ENCODE results near the gene PSMB9. TPM values are rescaled to one million over a fixed set of nuclear protein-coding genes. Genes with fewer than 3 reads are reported as not detected.

Gene PSMB9
- total RNA-seq, 1 donor, result 20.3 TPM

- no peak for DNase-seq (ENCODE audit: insufficient read length, low spot score, missing footprints)
- TF ChIP-seq CTCF (IDR thresholded peaks at IDR 0.05; ENCODE audit: extremely low read depth, low read depth, low read length), result no peak
- H3K4me1 ChIP-seq (ENCODE audit: insufficient read depth, low read length), result peaks cover 21% of the 10 kb centered on the region
- H2AFZ ChIP-seq (ENCODE audit: low read length), result no peak overlapping the region
- no peaks in the 10 kb centered on the region for H3K27me3 ChIP-seq (ENCODE audit: insufficient read depth, low read length)
- H3K27ac ChIP-seq (ENCODE audit: low read depth, low read length), result no peak overlapping the region
- H3K4me2 ChIP-seq (ENCODE audit: insufficient read depth, low read length), result peak overlapping the region; percentile 94
- no peaks in the 10 kb centered on the region for H4K20me1 ChIP-seq (ENCODE audit: insufficient read depth, low read length)
- H3K9me3 ChIP-seq (ENCODE audit: low read depth, low read length), result no peaks in the 10 kb centered on the region
- peaks cover 28% of the 10 kb centered on the region for H3K79me2 ChIP-seq (ENCODE audit: insufficient read depth, low read length)
- H3K4me3 ChIP-seq (ENCODE audit: insufficient read depth, low read length), result no peak overlapping the region
- peaks cover 36% of the 10 kb centered on the region for H3K36me3 ChIP-seq (ENCODE audit: insufficient read depth, low read length)
These were observed 11.9 kb upstream of the PSMB9 start for GRCh38 chr6:32842021-32842650.

- no peaks in the 10 kb centered on the region for H3K27me3 ChIP-seq (ENCODE audit: insufficient read depth, low read length)
- H3K4me1 ChIP-seq (ENCODE audit: insufficient read depth, low read length), result peaks cover 15% of the 10 kb centered on the region
- H3K79me2 ChIP-seq (ENCODE audit: insufficient read depth, low read length), result peaks cover 27% of the 10 kb centered on the region
- no peaks in the 10 kb centered on the region for H4K20me1 ChIP-seq (ENCODE audit: insufficient read depth, low read length)
- H3K27ac ChIP-seq (ENCODE audit: low read depth, low read length), result no peak overlapping the region
- H3K36me3 ChIP-seq (ENCODE audit: insufficient read depth, low read length), result peaks cover 42% of the 10 kb centered on the region
- TF ChIP-seq CTCF (IDR thresholded peaks at IDR 0.05; ENCODE audit: extremely low read depth, low read depth, low read length), result no peak
- peak overlapping the region; percentile 93 for H3K4me3 ChIP-seq (ENCODE audit: insufficient read depth, low read length)
- peak overlapping the region; percentile 94 for H3K4me2 ChIP-seq (ENCODE audit: insufficient read depth, low read length)
- H2AFZ ChIP-seq (ENCODE audit: low read length), result no peak overlapping the region
- DNase-seq (ENCODE audit: insufficient read length, low spot score, missing footprints), result no peak
- no peaks in the 10 kb centered on the region for H3K9me3 ChIP-seq (ENCODE audit: low read depth, low read length)
These were observed 11.3 kb upstream of the PSMB9 start for GRCh38 chr6:32842690-32843089.

GRCh38 chr6:32843331-32843978, 10.5 kb upstream of the PSMB9 start:
- TF ChIP-seq CTCF (IDR thresholded peaks at IDR 0.05; ENCODE audit: extremely low read depth, low read depth, low read length), result no peak
- Histone ChIP-seq H3K27me3 (ENCODE audit: insufficient read depth, low read length) (no peaks in the 10 kb centered on the region), H3K4me3 (ENCODE audit: insufficient read depth, low read length) (peak overlapping the region; percentile 93), H3K79me2 (ENCODE audit: insufficient read depth, low read length) (peaks cover 23% of the 10 kb centered on the region), H3K9me3 (ENCODE audit: low read depth, low read length) (no peaks in the 10 kb centered on the region), H3K36me3 (ENCODE audit: insufficient read depth, low read length) (peaks cover 50% of the 10 kb centered on the region), H3K4me1 (ENCODE audit: insufficient read depth, low read length) (peaks cover 12% of the 10 kb centered on the region), H4K20me1 (ENCODE audit: insufficient read depth, low read length) (no peaks in the 10 kb centered on the region), H3K27ac (ENCODE audit: low read depth, low read length) (peak overlapping the region; percentile 98), H3K4me2 (ENCODE audit: insufficient read depth, low read length) (peak overlapping the region; percentile 94), H2AFZ (ENCODE audit: low read length) (peak overlapping the region; percentile 95)
- DNase-seq (ENCODE audit: insufficient read length, low spot score, missing footprints), result no peak
